Ovary (tissue), 3 donors: ENCODE results near the gene TARS3.

Experiments
- EP300 ChIP-seq: sonication (generic); formaldehyde crosslinking; IDR thresholded peaks from one replicate; pipeline ENCODE4 v1.6.1; 2017; ENCODE audit warnings: antibody characterized with exemption
- POLR2A ChIP-seq: fragments of 450-650 bp; IDR thresholded peaks from one replicate; pipeline ENCODE4 v1.6.1; 2017; ENCODE audit warnings: antibody characterized with exemption, mild to moderate bottlenecking, moderate library complexity
- TF ChIP-seq, protein P1 (sequence below), 3 donors: fragments of 450-650 bp in 2 of 3; fragments of 200-600 bp in 1 of 3; IDR thresholded peaks; one replicate each; pipeline versions ENCODE4 v1.5.1 to v1.8.0; 2016 to 2022; ENCODE audit warnings: antibody characterized with exemption in 3 of 3, mild to moderate bottlenecking in 1 of 3
- donor health status: DM: no; HTN: no; CAD: no.

DNA sequence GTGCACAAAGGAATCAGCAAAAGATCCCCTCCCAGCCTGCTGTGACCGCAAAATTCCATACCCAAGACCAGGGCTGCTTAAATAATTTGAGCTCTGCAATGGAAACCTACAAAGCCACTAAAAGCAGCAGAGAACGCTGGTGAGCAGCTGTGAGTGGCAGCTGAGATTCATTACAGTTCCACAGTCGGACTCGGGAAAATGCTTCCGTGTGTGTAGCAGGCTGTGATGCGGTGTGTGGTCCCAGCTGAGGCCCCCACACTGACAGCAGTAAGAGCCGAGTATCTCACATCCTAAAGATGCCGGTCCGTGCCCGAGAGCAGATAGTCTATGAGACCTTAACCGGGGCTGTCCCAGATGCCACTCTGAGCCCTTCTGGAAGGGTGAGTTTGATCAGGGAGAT, 109.5 kb downstream of the TARS3 start:
- TF ChIP-seq, protein P1, sequence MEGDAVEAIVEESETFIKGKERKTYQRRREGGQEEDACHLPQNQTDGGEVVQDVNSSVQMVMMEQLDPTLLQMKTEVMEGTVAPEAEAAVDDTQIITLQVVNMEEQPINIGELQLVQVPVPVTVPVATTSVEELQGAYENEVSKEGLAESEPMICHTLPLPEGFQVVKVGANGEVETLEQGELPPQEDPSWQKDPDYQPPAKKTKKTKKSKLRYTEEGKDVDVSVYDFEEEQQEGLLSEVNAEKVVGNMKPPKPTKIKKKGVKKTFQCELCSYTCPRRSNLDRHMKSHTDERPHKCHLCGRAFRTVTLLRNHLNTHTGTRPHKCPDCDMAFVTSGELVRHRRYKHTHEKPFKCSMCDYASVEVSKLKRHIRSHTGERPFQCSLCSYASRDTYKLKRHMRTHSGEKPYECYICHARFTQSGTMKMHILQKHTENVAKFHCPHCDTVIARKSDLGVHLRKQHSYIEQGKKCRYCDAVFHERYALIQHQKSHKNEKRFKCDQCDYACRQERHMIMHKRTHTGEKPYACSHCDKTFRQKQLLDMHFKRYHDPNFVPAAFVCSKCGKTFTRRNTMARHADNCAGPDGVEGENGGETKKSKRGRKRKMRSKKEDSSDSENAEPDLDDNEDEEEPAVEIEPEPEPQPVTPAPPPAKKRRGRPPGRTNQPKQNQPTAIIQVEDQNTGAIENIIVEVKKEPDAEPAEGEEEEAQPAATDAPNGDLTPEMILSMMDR (IDR thresholded peaks at IDR 0.05), result no peak
- TF ChIP-seq POLR2A, result no peak
- TF ChIP-seq EP300, result no peak
